ENCODE measurements around the gene C3AR1. TPM values are rescaled to one million over a fixed set of nuclear protein-coding genes. Genes with fewer than 3 reads are reported as not detected.

The C3AR1 gene
- total and polyA plus RNA-seq, 2 of the 13 experiments (the other 11 are each of a cell fraction or from before 2014, with no cell fraction given), result not detected

- no TSS peak for BruUV-seq (replicated peaks)
- in situ Hi-C loops (cut with HindIII; ENCODE audit: extremely low pct_ligation_motif_present, low pct_unique_long_range_greater_than_20kb), result no loop called here
- Histone ChIP-seq H2AFZ (ENCODE audit: low read length) (no peak overlapping the region), H3K4me2 (ENCODE audit: low read depth, low read length) (no peak overlapping the region), H3K27me3 (ENCODE audit: control insufficient read depth in 1 of 2, insufficient read depth in 2 of 2, low read length in 2 of 2) (no peaks in the 10 kb centered on the region; a peak in 1 of 5 replicates), H3K79me2 (ENCODE audit: insufficient read depth, low read length) (peaks cover 20% of the 10 kb centered on the region), H3K9me3 (ENCODE audit: low read length) (no peaks in the 10 kb centered on the region), H3K9ac (ENCODE audit: insufficient read depth, low read depth, low read length) (no peak overlapping the region), H3K4me1 (ENCODE audit: insufficient read depth, low read length) (peaks cover 23% of the 10 kb centered on the region), H4K20me1 (ENCODE audit: insufficient read depth, low read length) (no peaks in the 10 kb centered on the region), H3K36me3 (replicated peaks in 1 of 2; ENCODE audit: control insufficient read depth in 1 of 2, insufficient read depth in 2 of 2, low read length in 2 of 2) (no peaks in the 10 kb centered on the region), H3K4me3 (replicated peaks in 1 of 3; ENCODE audit: insufficient read depth in 1 of 3, low read depth in 2 of 3, low read length in 3 of 3) (no peak overlapping the region), H3K27ac (ENCODE audit: extremely low read length, insufficient read depth, low read length) (no peak overlapping the region)
- CTCF ChIA-PET (ENCODE audit: low intra/inter-chr PET ratio, low total read pairs), result interaction anchor here (2.0 kb wide), 1 partner anchor 33 kb away, joined by 10 read pairs; no protein-coding TSS in a partner anchor
- intact Hi-C loops (cut with micrococcal nuclease; ENCODE audit: unreplicated experiment), result no loop called here
- TF ChIP-seq YEATS4 (CRISPR knock-in tag; IDR thresholded peaks at IDR 0.05; ENCODE audit: borderline replicate concordance) (no peak), SNAPC2 (CRISPR knock-in tag; IDR thresholded peaks at IDR 0.05) (no peak), ZBTB40 (IDR thresholded peaks at IDR 0.05) (no peak), ZBTB40 (CRISPR knock-in tag; IDR thresholded peaks at IDR 0.05) (no peak), MAFK (conservative IDR thresholded peaks at IDR 0.05 in 1 of 2, IDR thresholded peaks at IDR 0.05 in 1 of 2; ENCODE audit: low read length in 2 of 2) (no peak), ZNF33B (CRISPR knock-in tag; IDR thresholded peaks at IDR 0.05) (no peak)
- WGBS (ENCODE audit: low lambda C conversion rate), result 53% methylated on average over 2 of the region's 2 CpGs
- no peak for ATAC-seq
- no peak for FAIRE-seq
- no peak for DNase-seq (ENCODE audit: low spot score)
- POLR2A ChIA-PET, result interaction anchor here (0.7 kb wide), 1 partner anchor 68 kb away, joined by 3 read pairs; no protein-coding TSS in a partner anchor
Measured at GRCh38 chr12:8078916-8079315, 12.8 kb upstream of the C3AR1 start.

Measured in HepG2 (cell line).